Retinal pigment epithelial cell (primary cell): ENCODE results near the gene TMEM204.

Experiments used
- DNase-seq: peaks from one replicate; pipeline ENCODE4 v3.0.0-alpha.2; 2010; ENCODE audit warnings: low read depth
- H3K4me3 ChIP-seq: 2 replicates; pipeline ENCODE4 v1.5.1; 2011; ENCODE audit warnings: mild to moderate bottlenecking, low read length, control low read depth, moderate library complexity
- TF ChIP-seq, protein P1 (sequence below): conservative IDR thresholded peaks from 2 replicates; pipeline ENCODE4 v1.5.1; 2011; ENCODE audit warnings: low read depth, low read length, control low read depth, inconsistent platforms

The TMEM204 gene

GRCh38 chr16:1511662-1512569 lies 21.6 kb upstream of the TMEM204 start:
- H3K4me3 ChIP-seq = no peak overlapping the region

GRCh38 chr16:1512774-1513173 lies 20.7 kb upstream of the TMEM204 start:
- TF ChIP-seq, protein P1, sequence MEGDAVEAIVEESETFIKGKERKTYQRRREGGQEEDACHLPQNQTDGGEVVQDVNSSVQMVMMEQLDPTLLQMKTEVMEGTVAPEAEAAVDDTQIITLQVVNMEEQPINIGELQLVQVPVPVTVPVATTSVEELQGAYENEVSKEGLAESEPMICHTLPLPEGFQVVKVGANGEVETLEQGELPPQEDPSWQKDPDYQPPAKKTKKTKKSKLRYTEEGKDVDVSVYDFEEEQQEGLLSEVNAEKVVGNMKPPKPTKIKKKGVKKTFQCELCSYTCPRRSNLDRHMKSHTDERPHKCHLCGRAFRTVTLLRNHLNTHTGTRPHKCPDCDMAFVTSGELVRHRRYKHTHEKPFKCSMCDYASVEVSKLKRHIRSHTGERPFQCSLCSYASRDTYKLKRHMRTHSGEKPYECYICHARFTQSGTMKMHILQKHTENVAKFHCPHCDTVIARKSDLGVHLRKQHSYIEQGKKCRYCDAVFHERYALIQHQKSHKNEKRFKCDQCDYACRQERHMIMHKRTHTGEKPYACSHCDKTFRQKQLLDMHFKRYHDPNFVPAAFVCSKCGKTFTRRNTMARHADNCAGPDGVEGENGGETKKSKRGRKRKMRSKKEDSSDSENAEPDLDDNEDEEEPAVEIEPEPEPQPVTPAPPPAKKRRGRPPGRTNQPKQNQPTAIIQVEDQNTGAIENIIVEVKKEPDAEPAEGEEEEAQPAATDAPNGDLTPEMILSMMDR = no peak
- no peak for DNase-seq
- no peak overlapping the region for H3K4me3 ChIP-seq

More at GRCh38 chr16:1511662-1512569, 21.6 kb upstream of the TMEM204 start:
- TF ChIP-seq, protein P1 = no peak
- no peak for DNase-seq

DNA sequence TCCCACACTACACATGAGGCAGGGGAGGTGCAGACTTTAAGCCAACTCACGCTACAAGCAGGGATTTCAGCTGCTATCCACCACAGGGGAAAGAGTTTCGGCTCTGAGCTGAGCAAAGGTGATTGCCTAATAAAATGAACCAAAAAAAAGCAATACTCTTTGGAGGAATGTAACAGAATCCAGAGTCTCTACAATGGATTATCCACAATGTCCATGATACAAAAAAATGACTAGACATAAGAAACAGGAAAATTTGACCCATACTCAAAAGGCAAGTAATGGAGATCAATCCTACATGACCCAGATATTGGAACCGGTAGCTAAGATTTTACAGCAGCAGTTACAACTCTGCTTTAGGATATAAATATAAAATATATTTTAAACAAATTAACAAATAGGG lies 19.0 kb upstream of the TMEM204 start:
- DNase-seq = no peak
- no peak overlapping the region for H3K4me3 ChIP-seq
- TF ChIP-seq, protein P1 = no peak

DNA sequence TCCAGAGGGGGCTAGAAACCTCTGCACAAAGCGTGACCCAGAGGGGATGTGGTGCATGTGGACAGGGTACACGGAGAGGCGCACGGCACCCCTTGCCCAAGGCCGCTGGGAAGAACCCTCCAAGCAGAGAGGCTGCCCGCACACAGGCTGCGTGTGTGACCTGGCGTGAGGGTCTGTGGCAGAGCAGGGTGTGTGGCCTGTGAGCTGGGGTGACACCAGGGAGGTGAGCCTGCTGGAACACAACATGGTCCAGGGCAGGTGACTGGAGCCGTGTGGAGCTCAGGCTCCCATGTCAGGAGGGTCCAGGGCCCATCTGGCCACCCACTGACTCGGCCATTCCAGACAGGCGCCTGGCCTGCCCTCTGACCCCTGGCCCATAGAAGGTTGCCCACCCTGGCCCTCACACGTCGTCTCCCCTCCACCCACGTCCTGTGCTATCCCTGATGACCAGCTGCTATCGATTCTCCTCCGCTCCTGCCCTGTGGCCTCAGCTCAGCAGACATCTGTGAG lies 14.8 kb upstream of the TMEM204 start:
- DNase-seq = no peak
- no peak overlapping the region for H3K4me3 ChIP-seq
- TF ChIP-seq, protein P1 = no peak

GRCh38 chr16:1519831-1520230 lies 13.6 kb upstream of the TMEM204 start:
- no peak overlapping the region for H3K4me3 ChIP-seq
- TF ChIP-seq, protein P1 = no peak
- DNase-seq = no peak

GRCh38 chr16:1520461-1520860 lies 13.0 kb upstream of the TMEM204 start:
- no peak overlapping the region for H3K4me3 ChIP-seq
- DNase-seq = no peak
- TF ChIP-seq, protein P1 = no peak

DNA sequence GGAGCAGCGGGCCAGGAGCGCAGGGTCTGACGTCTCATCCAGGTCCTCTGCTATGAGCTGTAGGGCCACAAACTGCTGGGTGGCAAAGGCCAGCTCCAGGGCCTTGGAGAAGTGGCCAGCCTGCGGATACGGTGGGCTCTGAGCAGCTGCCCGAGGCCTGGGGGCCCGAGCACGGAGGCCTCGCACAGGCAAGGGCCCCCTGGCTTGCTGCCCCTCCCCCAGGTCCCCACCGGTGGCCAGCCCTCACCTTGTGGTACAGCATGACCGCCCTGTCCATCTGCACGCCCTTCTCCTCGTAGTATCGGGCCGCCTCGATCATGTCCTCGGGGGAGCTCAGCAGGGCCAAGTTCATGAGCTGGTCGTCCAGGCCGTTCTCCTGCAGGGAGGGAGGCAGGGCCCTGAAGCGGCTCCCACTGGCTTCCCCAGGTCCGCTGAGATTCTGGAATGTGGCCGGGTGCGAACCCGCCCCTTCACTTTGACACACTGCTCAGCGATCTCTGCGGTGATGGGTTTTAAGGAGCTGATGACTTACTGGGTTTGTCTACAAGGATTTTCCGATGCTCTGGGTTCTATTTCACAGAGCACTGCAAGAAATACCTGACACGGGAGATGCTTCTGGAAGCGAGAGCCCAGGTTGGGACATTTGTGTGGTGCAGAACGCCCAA lies 9.8 kb upstream of the TMEM204 start:
- no peak overlapping the region for H3K4me3 ChIP-seq

More for the DNA sequence above, 9.8 kb upstream of the TMEM204 start:
- TF ChIP-seq, protein P1 = no peak
- DNase-seq = no peak
